ENCODE results near the gene GPRIN2.

The GPRIN2 gene

GRCh38 chr10:46546591-46547540, 9.6 kb downstream of the GPRIN2 start:
- H3K79me2 ChIP-seq (ENCODE audit: insufficient read depth, low read length) = no peaks in the 10 kb centered on the region
- no peak for TF ChIP-seq EZH2phosphoT487 (conservative IDR thresholded peaks at IDR 0.05; ENCODE audit: low read length)
- TF ChIP-seq, protein P1, sequence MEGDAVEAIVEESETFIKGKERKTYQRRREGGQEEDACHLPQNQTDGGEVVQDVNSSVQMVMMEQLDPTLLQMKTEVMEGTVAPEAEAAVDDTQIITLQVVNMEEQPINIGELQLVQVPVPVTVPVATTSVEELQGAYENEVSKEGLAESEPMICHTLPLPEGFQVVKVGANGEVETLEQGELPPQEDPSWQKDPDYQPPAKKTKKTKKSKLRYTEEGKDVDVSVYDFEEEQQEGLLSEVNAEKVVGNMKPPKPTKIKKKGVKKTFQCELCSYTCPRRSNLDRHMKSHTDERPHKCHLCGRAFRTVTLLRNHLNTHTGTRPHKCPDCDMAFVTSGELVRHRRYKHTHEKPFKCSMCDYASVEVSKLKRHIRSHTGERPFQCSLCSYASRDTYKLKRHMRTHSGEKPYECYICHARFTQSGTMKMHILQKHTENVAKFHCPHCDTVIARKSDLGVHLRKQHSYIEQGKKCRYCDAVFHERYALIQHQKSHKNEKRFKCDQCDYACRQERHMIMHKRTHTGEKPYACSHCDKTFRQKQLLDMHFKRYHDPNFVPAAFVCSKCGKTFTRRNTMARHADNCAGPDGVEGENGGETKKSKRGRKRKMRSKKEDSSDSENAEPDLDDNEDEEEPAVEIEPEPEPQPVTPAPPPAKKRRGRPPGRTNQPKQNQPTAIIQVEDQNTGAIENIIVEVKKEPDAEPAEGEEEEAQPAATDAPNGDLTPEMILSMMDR (IDR thresholded peaks at IDR 0.05; ENCODE audit: insufficient read depth, low read length, poor library complexity, severe bottlenecking) = no peak
- no peak overlapping the region for H3K4me2 ChIP-seq (ENCODE audit: low read depth, low read length, poor library complexity, severe bottlenecking)
- H3K27ac ChIP-seq (ENCODE audit: low read depth, low read length) = no peak overlapping the region
- H2AFZ ChIP-seq (ENCODE audit: low read depth, low read length, severe bottlenecking) = no peak overlapping the region
- H4K20me1 ChIP-seq (ENCODE audit: low read depth, low read length) = no peaks in the 10 kb centered on the region
- H3K27me3 ChIP-seq (ENCODE audit: low read length) = no peaks in the 10 kb centered on the region
- no peaks in the 10 kb centered on the region for H3K36me3 ChIP-seq (ENCODE audit: low read length)
- no peak overlapping the region for H3K4me3 ChIP-seq (ENCODE audit: insufficient read depth, low read length, poor library complexity, severe bottlenecking)
- H3K9me3 ChIP-seq (ENCODE audit: insufficient read depth, low read length) = no peaks in the 10 kb centered on the region
- no peaks in the 10 kb centered on the region for H3F3A ChIP-seq (ENCODE audit: insufficient read depth)
- no peak overlapping the region for H3K9ac ChIP-seq (ENCODE audit: low read length)
- H3K9me2 ChIP-seq (replicated peaks; ENCODE audit: insufficient read depth, low read length) = no peaks in the 10 kb centered on the region

GRCh38 chr10:46545861-46546590, 10.4 kb downstream of the GPRIN2 start:
- H3K27ac ChIP-seq (ENCODE audit: low read depth, low read length) = no peak overlapping the region
- H3K9me3 ChIP-seq (ENCODE audit: insufficient read depth, low read length) = no peaks in the 10 kb centered on the region
- no peak overlapping the region for H3K9ac ChIP-seq (ENCODE audit: low read length)
- H3K79me2 ChIP-seq (ENCODE audit: insufficient read depth, low read length) = no peaks in the 10 kb centered on the region
- no peaks in the 10 kb centered on the region for H3K27me3 ChIP-seq (ENCODE audit: low read length)
- no peak overlapping the region for H3K4me2 ChIP-seq (ENCODE audit: low read depth, low read length, poor library complexity, severe bottlenecking)
- no peaks in the 10 kb centered on the region for H4K20me1 ChIP-seq (ENCODE audit: low read depth, low read length)
- H3K36me3 ChIP-seq (ENCODE audit: low read length) = no peaks in the 10 kb centered on the region
- no peak for TF ChIP-seq EZH2phosphoT487 (conservative IDR thresholded peaks at IDR 0.05; ENCODE audit: low read length)
- TF ChIP-seq, protein P1 (IDR thresholded peaks at IDR 0.05; ENCODE audit: insufficient read depth, low read length, poor library complexity, severe bottlenecking) = no peak
- no peak overlapping the region for H2AFZ ChIP-seq (ENCODE audit: low read depth, low read length, severe bottlenecking)
- H3F3A ChIP-seq (ENCODE audit: insufficient read depth) = no peaks in the 10 kb centered on the region
- no peaks in the 10 kb centered on the region for H3K9me2 ChIP-seq (replicated peaks; ENCODE audit: insufficient read depth, low read length)
- H3K4me3 ChIP-seq (ENCODE audit: insufficient read depth, low read length, poor library complexity, severe bottlenecking) = no peak overlapping the region

DNA sequence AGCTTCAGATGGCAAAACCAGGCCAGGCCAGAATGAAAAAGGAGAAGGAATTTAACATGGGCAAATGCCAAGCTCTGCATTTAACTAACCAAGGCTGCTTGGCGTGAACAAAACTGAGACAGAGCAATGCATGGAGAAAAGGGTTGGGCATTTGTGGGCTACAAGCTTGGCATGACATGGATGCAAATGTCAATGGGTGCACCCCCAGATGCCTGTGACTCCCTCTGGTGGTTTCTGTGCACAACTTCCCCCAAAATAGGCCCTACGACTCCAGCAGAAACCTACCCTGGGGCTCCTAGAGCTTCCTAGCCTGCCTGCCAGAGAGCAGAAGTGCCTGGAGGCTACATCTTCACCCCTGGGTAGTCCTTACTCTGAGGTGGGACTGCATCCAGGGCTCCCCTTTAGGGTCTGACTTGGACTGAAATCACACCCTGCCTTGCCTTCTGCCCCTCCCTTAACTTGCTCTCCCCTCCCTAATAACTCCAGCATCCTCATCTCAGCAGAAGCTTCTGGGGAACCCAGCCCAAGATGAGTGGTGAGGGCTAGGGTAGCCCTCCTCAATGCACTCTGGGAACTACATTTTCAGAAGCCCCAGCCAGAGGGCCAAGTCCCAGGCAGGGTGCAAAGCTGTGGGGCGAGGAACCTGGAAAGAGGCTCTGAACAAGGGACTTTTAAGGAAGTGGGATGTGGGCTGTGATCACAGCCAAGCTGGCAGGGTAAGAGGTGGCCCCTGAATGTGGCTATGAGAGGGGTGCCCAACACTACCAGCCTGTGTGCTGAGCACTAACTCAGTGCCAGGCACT, 11.3 kb downstream of the GPRIN2 start:
- Histone ChIP-seq H3K79me2 (ENCODE audit: insufficient read depth, low read length) (no peaks in the 10 kb centered on the region), H3K4me2 (ENCODE audit: low read depth, low read length, poor library complexity, severe bottlenecking) (no peak overlapping the region)

More for the DNA sequence above, 11.3 kb downstream of the GPRIN2 start:
- no peaks in the 10 kb centered on the region for H3K27me3 ChIP-seq (ENCODE audit: low read length)
- H3K9ac ChIP-seq (ENCODE audit: low read length) = no peak overlapping the region
- H3K36me3 ChIP-seq (ENCODE audit: low read length) = no peaks in the 10 kb centered on the region
- H2AFZ ChIP-seq (ENCODE audit: low read depth, low read length, severe bottlenecking) = no peak overlapping the region
- H3F3A ChIP-seq (ENCODE audit: insufficient read depth) = no peaks in the 10 kb centered on the region
- H3K9me2 ChIP-seq (replicated peaks; ENCODE audit: insufficient read depth, low read length) = no peaks in the 10 kb centered on the region
- no peaks in the 10 kb centered on the region for H4K20me1 ChIP-seq (ENCODE audit: low read depth, low read length)
- H3K4me3 ChIP-seq (ENCODE audit: insufficient read depth, low read length, poor library complexity, severe bottlenecking) = no peak overlapping the region
- TF ChIP-seq, protein P1 (IDR thresholded peaks at IDR 0.05; ENCODE audit: insufficient read depth, low read length, poor library complexity, severe bottlenecking) = peak; percentile 38
- no peak for TF ChIP-seq EZH2phosphoT487 (conservative IDR thresholded peaks at IDR 0.05; ENCODE audit: low read length)
- H3K27ac ChIP-seq (ENCODE audit: low read depth, low read length) = no peak overlapping the region
- no peaks in the 10 kb centered on the region for H3K9me3 ChIP-seq (ENCODE audit: insufficient read depth, low read length)

Measured in SU-DHL-6 (cell line).